NCI-H69 (cell line): ENCODE data around the gene LCA5L.
"Not testable (repeated sequence)": the region's sequence is repeated elsewhere in the genome, so short reads cannot be mapped to it uniquely, and the experiment has no call there.

Source experiments
- DNase-seq: peaks from one replicate; lab custom pipeline; 2025; lab: John Stamatoyannopoulos, UW

LCA5L gene

DNA sequence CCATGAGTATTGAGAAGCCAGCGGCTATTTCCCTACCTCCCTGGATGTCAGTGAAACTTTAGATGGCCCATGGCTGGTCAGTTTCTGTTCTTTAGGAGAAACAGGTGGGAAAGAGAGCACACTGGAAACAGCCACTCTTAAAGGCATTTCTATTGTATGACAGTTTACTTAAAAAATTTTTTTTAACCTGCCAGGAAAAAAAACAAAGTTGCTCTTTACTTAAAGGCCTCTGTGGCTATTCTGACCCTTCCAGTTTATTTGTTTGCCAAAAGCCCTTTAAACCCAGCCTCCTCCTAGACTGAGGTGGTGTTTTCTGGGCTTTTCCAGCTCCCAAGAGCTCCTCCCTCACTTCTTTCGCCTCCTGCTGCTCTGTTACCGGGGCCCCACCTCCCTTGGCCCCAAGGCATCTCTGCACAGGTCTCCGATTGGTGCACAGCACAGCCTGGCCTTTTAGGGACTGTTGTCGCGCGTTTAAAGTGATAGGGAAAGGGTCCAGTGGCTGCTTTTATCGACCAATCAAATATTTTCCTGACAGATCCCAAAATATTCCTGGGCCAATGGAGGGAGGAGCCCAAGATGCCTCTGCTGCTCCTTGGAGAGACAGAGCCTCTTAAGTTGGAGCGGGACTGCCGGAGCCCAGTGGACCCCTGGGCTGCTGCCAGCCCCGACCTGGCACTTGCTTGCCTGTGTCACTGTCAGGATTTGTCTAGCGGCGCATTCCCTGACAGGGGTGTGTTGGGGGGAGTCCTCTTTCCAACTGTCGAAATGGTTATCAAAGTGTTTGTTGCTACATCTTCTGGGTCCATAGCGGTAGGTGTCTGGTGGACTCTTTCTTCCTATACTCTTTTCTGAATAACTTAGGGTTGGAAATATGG, 6.0 kb upstream of the LCA5L start, which contains the start of gene SH3BGR:
Gene SH3BGR (plus strand): TSS at position 639 of the 875 bp plus-strand sequence. CDS start 127 bp downstream, at position 766.
- peak; percentile 68 for DNase-seq

DNA sequence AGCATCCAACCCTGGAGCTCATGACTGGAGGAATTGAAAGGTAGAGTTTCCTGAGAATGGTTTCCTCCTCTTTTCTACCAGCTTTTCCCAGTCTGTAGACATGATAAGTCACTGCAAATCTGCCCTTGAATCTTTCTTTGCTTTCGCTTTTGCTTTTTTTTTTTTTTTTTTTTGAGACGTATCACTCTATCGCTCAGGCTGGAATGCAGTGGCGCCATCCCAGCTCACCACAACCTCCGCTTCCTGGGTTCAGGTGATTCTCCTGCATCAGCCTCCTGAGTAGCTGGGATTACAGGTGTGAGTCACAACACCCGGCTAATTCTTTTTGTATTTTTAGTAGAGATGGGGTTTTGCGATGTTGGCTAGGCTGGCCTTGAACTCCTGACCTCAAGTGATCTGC, 1.7 kb upstream of the LCA5L start:
- no peak for DNase-seq

DNA sequence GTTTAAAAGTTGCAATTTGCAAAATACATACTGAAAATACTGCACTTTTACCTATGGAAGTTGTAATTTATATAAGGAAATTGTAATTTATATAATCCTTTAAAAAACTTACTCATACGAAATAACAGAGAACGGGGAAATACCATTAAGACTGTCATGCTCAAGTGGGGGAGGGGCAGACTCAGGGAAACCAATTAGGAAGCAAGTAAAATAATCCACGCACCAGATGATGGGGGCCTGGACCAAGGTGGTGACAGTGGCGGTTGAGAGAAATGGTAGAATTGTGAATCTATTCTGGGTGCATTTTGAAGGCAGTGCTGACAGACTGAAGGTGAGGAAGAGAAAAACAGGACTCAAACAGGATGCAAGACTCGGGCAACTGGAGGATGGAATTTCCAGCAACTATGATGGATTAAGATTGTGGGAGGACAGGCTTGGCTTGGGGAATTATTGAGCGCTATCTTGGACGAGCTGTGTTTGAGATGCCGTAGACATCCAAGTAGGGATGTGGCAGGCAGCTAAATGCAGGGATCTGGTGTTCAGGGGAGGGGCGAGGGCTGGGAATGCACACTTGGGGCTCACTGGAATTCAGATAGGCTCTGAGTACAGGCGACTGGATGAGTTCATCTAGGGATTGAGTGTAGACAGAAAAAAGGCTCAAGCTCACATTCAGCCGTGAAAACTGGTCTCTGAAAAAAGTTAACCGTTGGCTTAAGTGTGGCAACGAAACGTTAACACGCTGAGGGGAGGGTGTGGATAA, 977 bp downstream of the LCA5L start:
- DNase-seq, result peak; percentile 41

DNA sequence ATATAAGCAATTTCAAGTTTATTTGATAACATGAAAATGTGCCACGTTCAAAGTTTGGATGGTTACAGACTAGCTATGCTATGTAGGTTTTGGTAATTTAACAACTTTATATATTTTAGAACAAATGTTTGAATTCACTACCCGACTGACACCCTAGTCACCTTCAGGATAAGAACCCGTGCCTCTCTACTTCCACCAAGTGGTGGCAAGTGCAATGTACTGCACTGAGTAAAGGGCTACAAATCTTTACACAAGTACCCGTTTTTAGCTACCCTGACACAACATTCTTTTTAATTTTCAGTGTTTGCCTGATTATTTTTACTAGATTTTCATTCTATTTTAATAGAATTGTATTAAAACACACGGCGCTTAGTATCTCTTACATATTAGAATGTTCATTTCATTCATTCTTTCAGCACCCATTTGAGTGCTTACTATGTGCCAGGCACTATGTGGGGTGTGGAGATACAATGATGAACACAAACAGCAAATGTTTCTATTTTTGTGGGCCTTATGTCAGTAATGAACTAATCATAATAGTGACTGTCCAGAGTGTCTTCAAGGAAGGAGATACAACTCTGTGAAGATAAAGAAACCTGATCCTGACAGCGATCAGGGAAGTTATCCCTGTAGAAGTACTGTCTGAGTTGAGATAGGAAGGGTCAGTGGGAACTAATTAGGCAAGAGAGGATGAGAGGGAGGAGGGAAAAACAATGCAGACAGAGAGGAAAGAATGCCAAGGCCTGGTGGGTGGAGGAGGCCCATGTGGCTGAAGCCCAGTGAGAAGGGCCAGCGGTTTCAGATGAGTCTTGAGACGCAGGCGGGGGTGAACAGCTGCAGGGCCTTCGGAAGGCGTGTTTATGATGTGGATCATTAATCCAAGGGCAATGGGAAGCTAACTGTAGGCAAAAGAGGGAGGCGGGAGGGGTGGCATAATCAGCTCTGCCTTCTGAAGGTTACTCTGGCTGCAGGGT, 3.8 kb downstream of the LCA5L start:
- DNase-seq, result peak; percentile 71

DNA sequence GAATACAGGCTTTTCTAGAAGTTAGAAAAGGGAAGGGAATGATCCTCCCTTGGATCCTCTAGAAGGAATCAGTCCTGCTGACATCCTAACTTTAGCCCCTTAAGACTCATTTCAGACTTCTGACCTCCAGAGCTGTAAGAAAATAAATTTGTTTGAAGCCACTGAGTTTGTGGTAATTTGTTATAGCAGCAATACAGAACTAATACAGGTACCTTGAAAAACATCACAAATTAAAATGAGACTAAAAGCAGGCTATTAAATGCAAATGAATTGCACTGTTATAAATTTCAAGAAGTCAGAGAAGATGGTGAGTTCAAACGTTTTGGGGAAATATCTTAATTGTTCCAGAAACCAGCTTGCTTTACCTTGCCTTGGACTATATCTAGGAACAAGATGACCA, 6.3 kb downstream of the LCA5L start:
- DNase-seq, result no peak

DNA sequence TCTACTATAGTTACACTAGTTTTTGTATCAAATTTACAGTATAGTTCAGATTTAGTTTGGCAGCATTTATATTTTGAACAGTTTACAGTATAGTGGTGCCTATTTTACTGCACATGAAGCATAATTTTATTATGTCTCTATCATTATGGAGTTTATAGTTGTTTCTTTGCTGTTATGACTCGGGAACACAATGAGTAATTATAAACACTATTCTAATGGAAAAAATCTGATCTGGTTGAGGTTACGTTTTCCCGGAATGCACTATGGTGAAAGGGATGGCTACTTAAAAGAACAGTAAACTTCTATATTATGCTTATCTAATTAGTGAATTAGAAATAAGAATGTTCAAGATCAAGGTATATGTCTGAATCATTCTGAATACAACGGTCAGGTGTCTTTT, 10.6 kb downstream of the LCA5L start:
- no peak for DNase-seq

DNA sequence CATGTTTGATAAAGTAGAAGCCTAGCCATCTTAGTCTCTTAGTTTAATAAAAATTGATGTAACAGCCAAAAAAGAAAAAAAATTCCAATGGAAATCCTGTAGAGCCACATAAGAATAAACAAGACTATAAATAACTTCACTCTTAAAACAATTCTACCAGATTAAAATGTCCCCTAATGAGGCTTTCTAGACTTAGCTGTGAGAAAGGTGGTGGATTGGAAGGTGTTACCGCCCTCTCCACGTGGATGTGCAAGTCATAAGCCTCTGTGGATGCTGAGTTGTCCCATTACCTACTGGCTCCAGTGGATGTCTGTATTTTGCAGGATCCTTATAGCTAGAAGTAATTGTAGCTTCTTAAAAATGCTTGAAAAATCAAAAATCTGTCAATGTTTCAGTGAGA, 14.6 kb downstream of the LCA5L start:
- DNase-seq, result no peak

DNA sequence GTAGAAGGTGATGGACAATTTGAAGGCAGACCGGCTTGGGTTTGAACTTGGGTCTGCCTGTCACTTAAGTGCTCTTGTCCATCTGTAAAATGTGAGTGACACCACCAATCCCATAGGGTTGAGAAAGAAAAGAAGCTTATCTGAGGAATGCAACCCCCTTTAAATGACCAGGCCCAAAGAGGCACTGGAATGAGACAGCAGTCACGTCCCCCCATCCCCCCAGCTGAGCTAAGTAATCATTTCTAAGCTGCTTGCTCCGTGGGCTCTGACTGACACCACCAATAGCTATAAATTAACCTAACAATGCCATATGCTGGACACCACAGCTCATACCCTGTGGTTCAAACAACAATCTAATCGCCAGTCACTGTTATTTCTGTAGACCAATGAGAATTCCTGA, 15.1 kb downstream of the LCA5L start:
- DNase-seq, result peak; percentile 31

DNA sequence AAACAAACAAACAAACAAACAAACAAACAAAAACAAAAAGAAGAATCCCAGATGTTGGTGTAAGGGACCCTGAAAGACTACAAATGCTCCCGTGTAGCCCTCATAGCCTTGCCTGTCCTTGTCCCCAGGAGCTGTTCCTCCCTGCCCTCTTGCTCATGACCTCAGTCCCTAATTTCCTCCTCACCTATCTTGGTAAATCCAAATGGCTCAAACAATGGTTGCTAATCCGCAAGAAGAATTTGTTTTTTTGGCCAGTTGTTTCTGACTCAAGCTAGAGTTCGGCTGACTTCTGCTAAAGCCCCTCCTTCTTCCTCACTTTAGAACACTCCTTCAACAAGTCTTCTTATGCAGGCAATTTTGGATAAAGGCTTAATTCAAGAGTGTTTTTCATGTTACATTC, 15.6 kb downstream of the LCA5L start:
- DNase-seq, result no peak

DNA sequence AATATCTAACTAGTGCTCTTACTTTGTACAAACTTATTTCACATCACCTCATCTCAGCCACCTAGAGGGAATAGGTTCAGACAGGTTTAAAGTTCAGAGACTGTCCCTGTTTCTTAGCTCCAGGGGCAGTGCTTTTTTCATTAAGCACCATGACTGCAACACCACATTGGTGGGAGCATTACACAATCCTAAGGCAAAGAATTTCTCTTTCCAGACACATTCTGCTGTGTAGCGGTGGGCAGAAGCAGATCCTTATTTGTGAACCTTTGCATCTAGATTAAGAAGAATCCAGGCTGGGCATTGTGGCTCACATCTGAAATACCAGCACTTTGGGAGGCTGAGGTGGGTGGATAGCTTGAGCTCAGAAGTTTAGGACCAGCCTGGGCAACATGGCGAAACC, 16.1 kb downstream of the LCA5L start:
- no peak for DNase-seq

DNA sequence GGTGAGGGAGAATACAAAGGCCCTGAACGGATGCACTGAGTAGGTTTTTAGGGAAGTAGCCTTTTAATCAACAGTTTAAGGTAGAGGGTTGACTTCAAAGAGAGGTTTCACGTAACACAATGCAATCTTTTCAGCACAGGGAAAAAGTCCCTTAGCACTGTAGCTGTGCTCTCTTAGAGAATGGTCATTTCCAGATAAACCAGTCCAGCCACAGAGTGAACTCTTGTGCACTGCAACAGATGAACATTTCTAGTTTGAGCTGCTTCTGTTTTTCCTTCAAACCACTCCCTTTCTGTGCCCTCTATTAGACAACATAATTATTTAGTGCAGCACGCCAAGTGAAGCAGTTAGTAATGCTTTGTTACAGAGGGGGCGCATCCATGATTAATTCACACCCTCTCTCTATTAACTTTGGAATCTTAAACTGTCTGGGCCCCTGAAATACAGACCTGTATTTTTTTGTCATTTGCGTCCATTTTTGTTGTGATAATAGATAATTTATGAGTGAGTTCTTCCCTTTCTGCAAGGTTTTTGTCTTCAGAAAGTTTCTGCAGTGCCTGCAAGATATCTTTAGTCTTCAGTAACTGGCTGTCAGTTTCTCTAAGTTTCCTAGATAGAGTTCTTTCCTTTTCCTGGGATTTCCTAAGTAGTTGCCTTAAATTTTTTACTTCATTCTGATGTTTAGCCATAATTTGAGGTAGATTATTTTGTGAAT, 22.9 kb downstream of the LCA5L start:
- DNase-seq, result no peak

DNA sequence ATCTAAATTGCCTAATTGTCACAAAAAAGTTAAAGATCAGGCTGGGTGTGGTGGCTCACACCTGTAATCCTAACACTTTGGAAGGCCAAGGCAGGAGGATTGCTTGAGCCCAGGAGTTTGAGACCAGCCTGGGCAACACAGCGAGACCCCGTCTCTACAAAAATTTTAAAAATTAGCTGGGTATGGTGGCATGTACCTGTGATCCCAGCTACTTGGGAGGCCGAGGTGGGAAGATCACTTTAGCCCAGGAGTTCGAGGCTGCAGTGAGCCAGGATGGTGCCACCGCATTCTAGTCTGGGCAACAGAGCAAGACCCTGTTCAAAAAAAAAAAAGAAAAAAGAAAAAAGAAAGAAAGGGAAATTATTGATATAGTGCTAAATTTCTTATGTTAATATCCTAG, 26.4 kb downstream of the LCA5L start:
- DNase-seq, result not testable (repeated sequence)

DNA sequence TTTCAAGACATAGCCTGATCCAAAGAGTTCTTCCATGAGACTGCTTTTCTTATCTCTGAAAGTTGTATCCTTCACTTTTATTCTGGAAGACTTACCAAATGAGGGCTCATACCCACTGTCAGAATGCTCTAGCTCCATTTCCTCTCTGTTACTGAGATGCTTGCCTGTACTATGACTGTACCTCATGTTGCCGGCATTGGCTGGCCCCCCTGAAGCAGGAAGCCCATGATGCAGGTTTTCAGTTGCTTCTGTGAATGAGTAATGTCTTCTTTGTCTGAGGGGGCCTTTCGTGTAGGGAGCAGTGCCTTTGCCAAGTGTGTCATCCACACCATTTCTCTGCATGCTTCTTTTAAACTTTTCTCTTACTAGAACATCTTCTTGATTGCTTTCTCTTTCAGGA, 39.5 kb downstream of the LCA5L start:
- no peak for DNase-seq

DNA sequence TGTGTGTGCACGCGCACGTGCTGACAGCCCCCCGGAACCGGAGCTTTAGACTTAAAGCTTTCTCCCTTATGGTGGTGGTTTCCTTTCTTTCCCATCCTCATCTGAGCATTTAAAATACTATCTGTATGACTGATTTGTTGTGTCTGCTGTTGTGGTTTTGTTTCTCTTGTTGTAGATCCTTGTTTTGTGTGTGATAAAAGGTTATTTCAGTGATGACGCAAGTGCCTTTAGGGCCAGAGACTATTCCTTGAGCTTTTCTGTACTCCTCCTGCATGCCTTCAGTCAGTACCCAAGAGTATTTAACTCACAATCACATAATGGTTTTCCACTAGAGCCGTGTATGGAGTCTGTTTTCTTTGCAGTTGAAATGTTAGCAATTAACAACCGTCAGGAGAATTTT, 45.4 kb downstream of the LCA5L start:
- DNase-seq, result no peak

DNA sequence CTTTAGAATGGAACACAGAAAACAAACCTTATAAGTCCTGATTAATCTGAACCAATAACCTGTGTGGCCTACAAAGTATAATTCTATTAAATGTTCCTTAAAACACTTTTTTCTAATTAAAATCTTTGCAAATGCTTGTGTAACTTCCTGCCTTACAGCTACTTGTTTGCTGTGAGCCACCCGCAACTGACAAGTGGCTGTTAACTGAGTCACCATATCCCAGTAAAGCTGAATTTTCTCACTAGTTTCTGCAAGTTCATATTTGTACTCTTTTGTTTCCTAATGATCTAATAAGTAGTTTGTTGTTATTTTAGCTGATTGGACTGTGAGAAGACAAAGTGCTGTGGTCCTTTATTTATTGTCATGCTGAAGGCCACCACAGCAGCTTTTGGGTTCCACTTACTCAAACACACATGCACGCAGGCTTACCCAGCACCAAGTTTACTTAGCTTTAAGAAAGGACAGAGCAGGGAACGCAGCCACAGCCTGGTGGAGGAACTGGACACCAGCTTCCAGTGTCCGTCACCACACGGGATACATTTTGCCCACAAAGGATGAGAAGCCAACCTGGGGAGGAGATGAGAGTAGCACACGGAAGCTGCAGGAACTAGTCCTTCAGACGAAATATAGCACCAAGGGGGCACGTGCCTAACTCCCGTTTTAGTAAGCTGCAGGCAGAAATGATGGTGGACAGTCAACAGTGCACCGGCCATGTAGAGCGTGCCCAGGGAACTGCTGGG, 47.8 kb downstream of the LCA5L start:
- no peak for DNase-seq

DNA sequence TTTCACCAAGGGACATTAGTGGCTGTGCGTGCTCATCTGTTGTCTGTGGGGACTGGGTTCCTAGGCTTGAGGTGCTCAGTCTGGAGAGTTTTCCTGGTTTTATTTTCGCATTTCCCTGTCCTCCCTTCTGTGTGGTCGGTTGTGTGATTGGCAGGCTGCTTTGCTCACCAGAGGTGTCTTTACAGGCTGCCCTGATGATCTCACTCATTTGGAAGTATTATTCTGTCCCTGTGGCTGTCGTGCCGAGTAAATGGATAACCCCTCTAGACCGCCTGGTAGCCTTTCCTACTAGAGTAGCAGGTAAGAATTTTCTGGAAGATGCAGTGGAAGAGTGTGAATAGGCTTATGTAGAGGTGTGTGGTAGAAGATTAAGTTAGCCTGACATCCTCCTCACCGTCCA, 52.6 kb downstream of the LCA5L start:
- no peak for DNase-seq

DNA sequence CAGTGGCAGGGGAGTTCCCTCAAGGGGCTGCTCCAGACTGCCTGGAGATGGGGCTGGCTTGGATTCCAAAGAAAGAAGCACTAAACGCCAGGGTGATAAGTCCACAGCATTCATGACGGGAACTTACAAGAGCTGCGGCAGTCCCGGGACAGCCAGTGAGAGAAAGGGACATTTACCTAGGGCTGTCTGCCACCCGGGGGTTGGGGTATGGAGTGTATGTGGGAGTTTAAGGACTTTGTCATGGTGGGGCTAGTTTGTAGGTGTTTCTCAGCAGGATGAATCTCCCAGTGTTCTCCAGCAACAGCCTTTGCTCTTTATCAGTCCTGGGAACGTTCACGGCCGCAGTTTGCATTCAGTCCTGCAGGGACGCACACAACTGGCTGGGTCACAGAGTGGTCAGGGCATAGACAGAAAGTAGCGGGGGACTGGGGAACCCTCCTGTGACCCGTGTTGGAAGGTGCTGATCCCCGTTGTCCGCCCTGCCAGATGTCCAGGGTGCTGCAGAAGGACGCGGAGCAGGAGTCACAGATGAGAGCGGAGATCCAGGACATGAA, 55.3 kb downstream of the LCA5L start:
- no peak for DNase-seq

DNA sequence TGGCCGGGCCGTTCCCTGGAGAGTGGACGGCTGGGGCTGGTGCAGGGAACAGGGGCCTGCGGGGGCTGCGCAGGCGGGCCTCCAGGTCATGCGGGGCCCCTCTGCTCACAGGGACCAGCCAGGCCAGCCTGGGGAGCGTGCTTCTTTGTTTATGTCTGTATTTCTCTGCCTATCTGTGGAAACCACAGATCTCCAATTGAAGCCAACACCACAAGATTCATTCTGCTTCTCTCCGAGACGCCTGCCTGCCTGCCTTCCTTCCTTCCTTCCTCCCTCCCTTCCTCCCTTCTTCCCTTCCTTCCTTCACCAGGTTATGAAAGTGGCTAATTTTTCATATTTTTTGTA, 56.8 kb downstream of the LCA5L start:
- no peak for DNase-seq

DNA sequence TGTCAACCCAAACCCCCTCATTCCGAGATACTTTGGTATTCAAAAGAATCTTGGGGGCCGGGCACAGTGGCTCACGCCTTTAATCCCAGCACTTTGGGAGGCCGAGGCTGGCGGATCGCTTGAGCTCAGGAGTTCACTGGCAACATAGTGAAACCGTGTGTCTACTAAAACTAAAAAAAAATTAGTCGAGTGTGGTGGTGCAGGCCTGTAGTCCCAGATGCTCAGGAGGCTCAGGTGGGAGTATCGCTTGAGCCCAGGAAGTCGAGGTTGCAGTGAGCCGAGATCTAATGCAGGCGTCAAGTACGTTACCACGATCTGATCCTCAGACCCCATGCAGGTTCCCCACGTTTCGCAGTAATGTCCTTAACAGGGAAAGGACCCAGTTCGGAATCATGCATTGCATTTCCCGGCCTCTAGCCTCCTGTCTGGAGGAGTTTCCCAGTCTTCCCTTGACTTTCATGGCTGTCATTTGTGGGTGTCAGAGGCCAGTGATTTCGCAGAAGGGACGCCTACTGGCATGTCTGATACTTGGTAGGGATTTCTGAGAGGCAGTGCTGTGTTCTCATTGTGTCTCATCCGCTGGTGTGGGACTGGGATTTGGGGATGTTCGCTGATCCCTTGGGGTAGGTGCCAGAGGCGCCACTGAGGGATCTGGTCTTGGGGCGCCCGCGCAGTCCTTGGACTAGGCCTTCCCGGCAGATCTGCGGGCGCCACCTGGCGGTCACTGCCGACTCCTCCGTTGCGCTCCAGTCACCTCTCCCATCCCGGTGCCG, 57.4 kb downstream of the LCA5L start:
- DNase-seq, result peak; percentile 92
